HEK293 (cell line): ENCODE measurements around the gene TSKU.
A peak's percentile ranks its signal among the peaks of the same experiment; 100 is the strongest.

Experiments
- BCL11A ChIP-seq: fragments of 450-650 bp; formaldehyde crosslinking; IDR thresholded peaks from 2 replicates; pipeline ENCODE4 v1.5.1; 2016; ENCODE audit warnings: low read depth, missing biosample characterization, missing genetic modification characterization
- GLI4 ChIP-seq: fragments of 450-650 bp; formaldehyde crosslinking; IDR thresholded peaks from 2 replicates; pipeline ENCODE4 v1.5.1; 2016; ENCODE audit warnings: missing biosample characterization, missing genetic modification characterization
- GLIS2 ChIP-seq: fragments of 450-650 bp; formaldehyde crosslinking; IDR thresholded peaks from 2 replicates; pipeline ENCODE4 v1.5.1; 2016; ENCODE audit warnings: missing biosample characterization, missing genetic modification characterization
- MZF1 ChIP-seq: fragments of 450-650 bp; formaldehyde crosslinking; IDR thresholded peaks from 2 replicates; pipeline ENCODE4 v1.5.1; 2017; ENCODE audit warnings: missing biosample characterization, missing genetic modification characterization, borderline replicate concordance
- SCRT1 ChIP-seq: fragments of 450-650 bp; formaldehyde crosslinking; IDR thresholded peaks from 2 replicates; pipeline ENCODE4 v1.5.1; 2016; ENCODE audit warnings: missing biosample characterization, missing genetic modification characterization, borderline replicate concordance
- SETDB1 ChIP-seq: IDR thresholded peaks from one replicate; pipeline ENCODE4 v1.6.1; 2017; ENCODE audit warnings: mild to moderate bottlenecking, low read length, moderate library complexity, mixed read lengths; ENCODE audit not compliant: insufficient read length
- SP3 ChIP-seq: fragments of 450-650 bp; formaldehyde crosslinking; IDR thresholded peaks from 2 replicates; pipeline ENCODE4 v1.5.1; 2016; ENCODE audit warnings: missing biosample characterization, missing genetic modification characterization
- ZEB2 ChIP-seq: fragments of 450-650 bp; formaldehyde crosslinking; IDR thresholded peaks from 2 replicates; pipeline ENCODE4 v1.5.1; 2016; ENCODE audit warnings: missing biosample characterization, missing genetic modification characterization
- ZFHX2 ChIP-seq: fragments of 450-650 bp; formaldehyde crosslinking; conservative IDR thresholded peaks from 2 replicates; pipeline ENCODE4 v1.5.1; 2016; ENCODE audit warnings: missing biosample characterization, missing genetic modification characterization
- ZNF155 ChIP-seq: fragments of 450-650 bp; formaldehyde crosslinking; IDR thresholded peaks from 2 replicates; pipeline ENCODE4 v1.5.1; 2016; ENCODE audit warnings: missing biosample characterization, missing genetic modification characterization
- ZNF211 ChIP-seq: fragments of 450-650 bp; formaldehyde crosslinking; IDR thresholded peaks from 2 replicates; pipeline ENCODE4 v1.5.1; 2016; ENCODE audit warnings: low read depth, missing biosample characterization, missing genetic modification characterization
- ZNF266 ChIP-seq: fragments of 450-650 bp; formaldehyde crosslinking; IDR thresholded peaks from 2 replicates; pipeline ENCODE4 v1.5.1; 2016; ENCODE audit warnings: missing biosample characterization, missing genetic modification characterization, low read depth
- ZNF292 ChIP-seq: fragments of 450-650 bp; formaldehyde crosslinking; IDR thresholded peaks from 2 replicates; pipeline ENCODE4 v1.5.1; 2016; ENCODE audit warnings: low read depth, missing biosample characterization, missing genetic modification characterization, borderline replicate concordance
- ZNF341 ChIP-seq: fragments of 450-650 bp; formaldehyde crosslinking; IDR thresholded peaks from 2 replicates; pipeline ENCODE4; 2016; ENCODE audit warnings: low read depth, missing biosample characterization, missing genetic modification characterization
- ZNF366 ChIP-seq: fragments of 450-650 bp; formaldehyde crosslinking; conservative IDR thresholded peaks from 2 replicates; pipeline ENCODE4 v1.5.1; 2016; ENCODE audit warnings: missing biosample characterization, missing genetic modification characterization
- ZNF423 ChIP-seq: fragments of 450-650 bp; formaldehyde crosslinking; IDR thresholded peaks from 2 replicates; pipeline ENCODE4 v1.5.1; 2016; ENCODE audit warnings: missing biosample characterization, missing genetic modification characterization
- ZNF426 ChIP-seq: fragments of 450-650 bp; formaldehyde crosslinking; IDR thresholded peaks from 2 replicates; pipeline ENCODE4 v1.5.1; 2017; ENCODE audit warnings: missing biosample characterization, missing genetic modification characterization, mild to moderate bottlenecking, inconsistent platforms, moderate library complexity
- ZNF514 ChIP-seq: fragments of 450-650 bp; formaldehyde crosslinking; IDR thresholded peaks from 2 replicates; pipeline ENCODE4 v1.5.1; 2016; ENCODE audit warnings: missing biosample characterization, missing genetic modification characterization
- ZNF530 ChIP-seq: fragments of 450-650 bp; formaldehyde crosslinking; IDR thresholded peaks from 2 replicates; pipeline ENCODE4 v1.5.1; 2016; ENCODE audit warnings: low read depth, missing biosample characterization, missing genetic modification characterization
- ZNF544 ChIP-seq: fragments of 450-650 bp; formaldehyde crosslinking; IDR thresholded peaks from 2 replicates; pipeline ENCODE4 v1.5.0; 2017; ENCODE audit warnings: missing biosample characterization, missing genetic modification characterization
- ZNF677 ChIP-seq: fragments of 450-650 bp; IDR thresholded peaks from 2 replicates; pipeline ENCODE4 v1.5.0; 2018; ENCODE audit warnings: missing biosample characterization, mild to moderate bottlenecking, missing genetic modification characterization, moderate library complexity
- ZNF776 ChIP-seq: fragments of 450-650 bp; formaldehyde crosslinking; IDR thresholded peaks from 2 replicates; pipeline ENCODE4 v1.5.0; 2017; ENCODE audit warnings: missing biosample characterization, missing genetic modification characterization, borderline replicate concordance
- ZNF785 ChIP-seq: fragments of 450-650 bp; formaldehyde crosslinking; IDR thresholded peaks from 2 replicates; pipeline ENCODE4 v1.5.1; 2016; ENCODE audit warnings: missing biosample characterization, missing genetic modification characterization
- ZNF792 ChIP-seq: fragments of 450-650 bp; formaldehyde crosslinking; IDR thresholded peaks from 2 replicates; pipeline ENCODE4 v1.5.1; 2016; ENCODE audit warnings: missing biosample characterization, missing genetic modification characterization
- ZSCAN30 ChIP-seq: fragments of 450-650 bp; IDR thresholded peaks from 2 replicates; pipeline ENCODE4 v1.5.1; 2018; ENCODE audit warnings: missing biosample characterization, mild to moderate bottlenecking, missing genetic modification characterization, moderate library complexity
- ZSCAN5A ChIP-seq: fragments of 450-650 bp; formaldehyde crosslinking; IDR thresholded peaks from 2 replicates; pipeline ENCODE4 v1.5.1; 2016; ENCODE audit warnings: missing biosample characterization, missing genetic modification characterization
- TF ChIP-seq, protein P1 (sequence below): fragments of 450-650 bp; formaldehyde crosslinking; IDR thresholded peaks from 2 replicates; pipeline ENCODE4 v1.5.1; 2016; ENCODE audit warnings: missing biosample characterization, missing genetic modification characterization, low read depth
- TF ChIP-seq, protein P2 (sequence below): fragments of 450-650 bp; formaldehyde crosslinking; IDR thresholded peaks from 2 replicates; pipeline ENCODE4 v1.5.1; 2016; ENCODE audit warnings: missing biosample characterization, missing genetic modification characterization
- TF ChIP-seq, protein P3 (sequence below): fragments of 450-650 bp; formaldehyde crosslinking; IDR thresholded peaks from 2 replicates; pipeline ENCODE4 v1.5.1; 2016; ENCODE audit warnings: missing biosample characterization, missing genetic modification characterization, borderline replicate concordance
- TF ChIP-seq, protein P4 (sequence below): fragments of 450-650 bp; formaldehyde crosslinking; IDR thresholded peaks from 2 replicates; pipeline ENCODE4 v1.5.1; 2016; ENCODE audit warnings: missing biosample characterization, missing genetic modification characterization

The TSKU gene

GRCh38 chr11:76782531-76783293 is 444 bp upstream of the TSKU start (continued):
- TF ChIP-seq, protein P1, sequence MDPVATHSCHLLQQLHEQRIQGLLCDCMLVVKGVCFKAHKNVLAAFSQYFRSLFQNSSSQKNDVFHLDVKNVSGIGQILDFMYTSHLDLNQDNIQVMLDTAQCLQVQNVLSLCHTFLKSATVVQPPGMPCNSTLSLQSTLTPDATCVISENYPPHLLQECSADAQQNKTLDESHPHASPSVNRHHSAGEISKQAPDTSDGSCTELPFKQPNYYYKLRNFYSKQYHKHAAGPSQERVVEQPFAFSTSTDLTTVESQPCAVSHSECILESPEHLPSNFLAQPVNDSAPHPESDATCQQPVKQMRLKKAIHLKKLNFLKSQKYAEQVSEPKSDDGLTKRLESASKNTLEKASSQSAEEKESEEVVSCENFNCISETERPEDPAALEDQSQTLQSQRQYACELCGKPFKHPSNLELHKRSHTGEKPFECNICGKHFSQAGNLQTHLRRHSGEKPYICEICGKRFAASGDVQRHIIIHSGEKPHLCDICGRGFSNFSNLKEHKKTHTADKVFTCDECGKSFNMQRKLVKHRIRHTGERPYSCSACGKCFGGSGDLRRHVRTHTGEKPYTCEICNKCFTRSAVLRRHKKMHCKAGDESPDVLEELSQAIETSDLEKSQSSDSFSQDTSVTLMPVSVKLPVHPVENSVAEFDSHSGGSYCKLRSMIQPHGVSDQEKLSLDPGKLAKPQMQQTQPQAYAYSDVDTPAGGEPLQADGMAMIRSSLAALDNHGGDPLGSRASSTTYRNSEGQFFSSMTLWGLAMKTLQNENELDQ (tag by site-specific recombination) = no peak
- 0 out of 2 replicates have a peak, but pooled peaks have one; percentile 50 for TF ChIP-seq ZNF366 (tag by site-specific recombination)
- no peak for TF ChIP-seq ZNF514 (tag by site-specific recombination)
- no peak for TF ChIP-seq SETDB1
- TF ChIP-seq ZSCAN5A (tag by site-specific recombination) = no peak
- no peak for TF ChIP-seq ZNF266 (tag by site-specific recombination)
- 0 out of 2 replicates have a peak, but pooled peaks have one; percentile 50 for TF ChIP-seq ZNF423 (tag by site-specific recombination)
- no peak for TF ChIP-seq ZNF792 (tag by site-specific recombination)
- TF ChIP-seq, protein P2, sequence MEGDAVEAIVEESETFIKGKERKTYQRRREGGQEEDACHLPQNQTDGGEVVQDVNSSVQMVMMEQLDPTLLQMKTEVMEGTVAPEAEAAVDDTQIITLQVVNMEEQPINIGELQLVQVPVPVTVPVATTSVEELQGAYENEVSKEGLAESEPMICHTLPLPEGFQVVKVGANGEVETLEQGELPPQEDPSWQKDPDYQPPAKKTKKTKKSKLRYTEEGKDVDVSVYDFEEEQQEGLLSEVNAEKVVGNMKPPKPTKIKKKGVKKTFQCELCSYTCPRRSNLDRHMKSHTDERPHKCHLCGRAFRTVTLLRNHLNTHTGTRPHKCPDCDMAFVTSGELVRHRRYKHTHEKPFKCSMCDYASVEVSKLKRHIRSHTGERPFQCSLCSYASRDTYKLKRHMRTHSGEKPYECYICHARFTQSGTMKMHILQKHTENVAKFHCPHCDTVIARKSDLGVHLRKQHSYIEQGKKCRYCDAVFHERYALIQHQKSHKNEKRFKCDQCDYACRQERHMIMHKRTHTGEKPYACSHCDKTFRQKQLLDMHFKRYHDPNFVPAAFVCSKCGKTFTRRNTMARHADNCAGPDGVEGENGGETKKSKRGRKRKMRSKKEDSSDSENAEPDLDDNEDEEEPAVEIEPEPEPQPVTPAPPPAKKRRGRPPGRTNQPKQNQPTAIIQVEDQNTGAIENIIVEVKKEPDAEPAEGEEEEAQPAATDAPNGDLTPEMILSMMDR (tag by site-specific recombination) = no peak
- no peak for TF ChIP-seq ZNF155 (tag by site-specific recombination)
- no peak for TF ChIP-seq SCRT1 (tag by site-specific recombination)
- TF ChIP-seq ZNF544 (tag by site-specific recombination) = no peak
- TF ChIP-seq MZF1 (tag by site-specific recombination) = no peak
- no peak for TF ChIP-seq ZNF530 (tag by site-specific recombination)
- TF ChIP-seq ZEB2 (tag by site-specific recombination) = peak; percentile 78
- peak; percentile 89 for TF ChIP-seq ZNF341 (tag by site-specific recombination)
- no peak for TF ChIP-seq ZNF677
- TF ChIP-seq, protein P3, sequence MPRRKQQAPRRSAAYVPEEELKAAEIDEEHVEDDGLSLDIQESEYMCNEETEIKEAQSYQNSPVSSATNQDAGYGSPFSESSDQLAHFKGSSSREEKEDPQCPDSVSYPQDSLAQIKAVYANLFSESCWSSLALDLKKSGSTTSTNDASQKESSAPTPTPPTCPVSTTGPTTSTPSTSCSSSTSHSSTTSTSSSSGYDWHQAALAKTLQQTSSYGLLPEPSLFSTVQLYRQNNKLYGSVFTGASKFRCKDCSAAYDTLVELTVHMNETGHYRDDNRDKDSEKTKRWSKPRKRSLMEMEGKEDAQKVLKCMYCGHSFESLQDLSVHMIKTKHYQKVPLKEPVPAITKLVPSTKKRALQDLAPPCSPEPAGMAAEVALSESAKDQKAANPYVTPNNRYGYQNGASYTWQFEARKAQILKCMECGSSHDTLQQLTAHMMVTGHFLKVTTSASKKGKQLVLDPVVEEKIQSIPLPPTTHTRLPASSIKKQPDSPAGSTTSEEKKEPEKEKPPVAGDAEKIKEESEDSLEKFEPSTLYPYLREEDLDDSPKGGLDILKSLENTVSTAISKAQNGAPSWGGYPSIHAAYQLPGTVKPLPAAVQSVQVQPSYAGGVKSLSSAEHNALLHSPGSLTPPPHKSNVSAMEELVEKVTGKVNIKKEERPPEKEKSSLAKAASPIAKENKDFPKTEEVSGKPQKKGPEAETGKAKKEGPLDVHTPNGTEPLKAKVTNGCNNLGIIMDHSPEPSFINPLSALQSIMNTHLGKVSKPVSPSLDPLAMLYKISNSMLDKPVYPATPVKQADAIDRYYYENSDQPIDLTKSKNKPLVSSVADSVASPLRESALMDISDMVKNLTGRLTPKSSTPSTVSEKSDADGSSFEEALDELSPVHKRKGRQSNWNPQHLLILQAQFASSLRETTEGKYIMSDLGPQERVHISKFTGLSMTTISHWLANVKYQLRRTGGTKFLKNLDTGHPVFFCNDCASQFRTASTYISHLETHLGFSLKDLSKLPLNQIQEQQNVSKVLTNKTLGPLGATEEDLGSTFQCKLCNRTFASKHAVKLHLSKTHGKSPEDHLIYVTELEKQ = no peak
- TF ChIP-seq ZNF426 (tag by site-specific recombination) = no peak
- TF ChIP-seq GLIS2 = peak; percentile 43; the same call in 1 of the 2 replicates
- no peak for TF ChIP-seq ZNF776
- peak; percentile 67 for TF ChIP-seq ZFHX2 (tag by site-specific recombination)
- no peak for TF ChIP-seq ZNF292 (tag by site-specific recombination)
- no peak for TF ChIP-seq GLI4
- TF ChIP-seq, protein P4, sequence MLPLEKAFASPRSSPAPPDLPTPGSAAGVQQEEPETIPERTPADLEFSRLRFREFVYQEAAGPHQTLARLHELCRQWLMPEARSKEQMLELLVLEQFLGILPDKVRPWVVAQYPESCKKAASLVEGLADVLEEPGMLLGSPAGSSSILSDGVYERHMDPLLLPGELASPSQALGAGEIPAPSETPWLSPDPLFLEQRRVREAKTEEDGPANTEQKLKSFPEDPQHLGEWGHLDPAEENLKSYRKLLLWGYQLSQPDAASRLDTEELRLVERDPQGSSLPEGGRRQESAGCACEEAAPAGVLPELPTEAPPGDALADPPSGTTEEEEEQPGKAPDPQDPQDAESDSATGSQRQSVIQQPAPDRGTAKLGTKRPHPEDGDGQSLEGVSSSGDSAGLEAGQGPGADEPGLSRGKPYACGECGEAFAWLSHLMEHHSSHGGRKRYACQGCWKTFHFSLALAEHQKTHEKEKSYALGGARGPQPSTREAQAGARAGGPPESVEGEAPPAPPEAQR (tag by site-specific recombination) = no peak
- no peak for TF ChIP-seq ZNF785 (tag by site-specific recombination)
- no peak for TF ChIP-seq ZNF211 (tag by site-specific recombination)
- TF ChIP-seq SP3 (tag by site-specific recombination) = peak; percentile 61
- peak; percentile 43; the same call in 1 of the 2 replicates for TF ChIP-seq BCL11A (tag by site-specific recombination)
- peak; percentile 40 for TF ChIP-seq ZSCAN30 (tag by site-specific recombination)
